HCT116 (cell line): ENCODE data around the gene MRPL11.

Experiments used
- ATF3 ChIP-seq: IDR thresholded peaks from 2 replicates; pipeline ENCODE4 v1.6.1; 2012
- CEBPB ChIP-seq: IDR thresholded peaks from 2 replicates; pipeline ENCODE4 v1.6.1; 2012; ENCODE audit warnings: low read depth
- CTCF ChIP-seq, 3 experiments: fragments of 200-600 bp in 1 of 3; sonication (generic) in 1 of 3; IDR thresholded peaks in 2 of 3; conservative IDR thresholded peaks in 1 of 3; 2 replicates each; pipeline ENCODE4 v1.5.1; 2012 to 2017; ENCODE audit warnings: low read depth in 2 of 3, low read length in 2 of 3, antibody characterized with exemption in 1 of 3, borderline replicate concordance in 1 of 3, control low read depth in 1 of 3, mild to moderate bottlenecking in 1 of 3, mixed read lengths in 1 of 3, mixed run types in 1 of 3, moderate library complexity in 1 of 3; ENCODE audit not compliant: insufficient read depth in 1 of 3
- EZH2 ChIP-seq: fragments of 200-600 bp; sonication (generic); IDR thresholded peaks from 2 replicates; pipeline ENCODE4 v1.6.1; 2017; ENCODE audit warnings: antibody characterized with exemption, mixed run types
- MAX ChIP-seq: IDR thresholded peaks from 2 replicates; pipeline ENCODE4 v1.6.1; 2012
- POLR2A ChIP-seq: IDR thresholded peaks from 2 replicates; pipeline ENCODE4 v1.7.0; 2011; ENCODE audit warnings: borderline replicate concordance; ENCODE audit not compliant: insufficient read depth, insufficient read length; ENCODE audit errors: extremely low read depth
- SRF ChIP-seq: IDR thresholded peaks from 2 replicates; pipeline ENCODE4 v1.6.1; 2012; ENCODE audit warnings: low read depth
- ZNF274 ChIP-seq: fragments of 200-500 bp; sonication (Bioruptor generic); IDR thresholded peaks from 2 replicates; pipeline ENCODE4 v1.6.1; 2014; ENCODE audit warnings: mild to moderate bottlenecking, low read depth, low read length, inconsistent platforms

- no peak for TF ChIP-seq CTCF (IDR thresholded peaks at IDR 0.05 in 2 of 3, conservative IDR thresholded peaks at IDR 0.05 in 1 of 3; ENCODE audit: borderline replicate concordance in 1 of 3, insufficient read depth in 1 of 3, low read depth in 2 of 3, low read length in 2 of 3)
- TF ChIP-seq CEBPB: no peak
- TF ChIP-seq ATF3: no peak
- TF ChIP-seq POLR2A: no peak
- no peak for TF ChIP-seq MAX
- TF ChIP-seq SRF: no peak
- TF ChIP-seq EZH2: no peak
- no peak for TF ChIP-seq ZNF274
These were observed 23.2 kb downstream of the MRPL11 start for GRCh38 chr11:66415423-66415822.
